ENCODE measurements around the gene TMSB15A.
A peak's percentile ranks its signal among the peaks of the same experiment; 100 is the strongest.
"Not testable (repeated sequence)": the region's sequence is repeated elsewhere in the genome, so short reads cannot be mapped to it uniquely, and the experiment has no call there.

The TMSB15A gene

DNA sequence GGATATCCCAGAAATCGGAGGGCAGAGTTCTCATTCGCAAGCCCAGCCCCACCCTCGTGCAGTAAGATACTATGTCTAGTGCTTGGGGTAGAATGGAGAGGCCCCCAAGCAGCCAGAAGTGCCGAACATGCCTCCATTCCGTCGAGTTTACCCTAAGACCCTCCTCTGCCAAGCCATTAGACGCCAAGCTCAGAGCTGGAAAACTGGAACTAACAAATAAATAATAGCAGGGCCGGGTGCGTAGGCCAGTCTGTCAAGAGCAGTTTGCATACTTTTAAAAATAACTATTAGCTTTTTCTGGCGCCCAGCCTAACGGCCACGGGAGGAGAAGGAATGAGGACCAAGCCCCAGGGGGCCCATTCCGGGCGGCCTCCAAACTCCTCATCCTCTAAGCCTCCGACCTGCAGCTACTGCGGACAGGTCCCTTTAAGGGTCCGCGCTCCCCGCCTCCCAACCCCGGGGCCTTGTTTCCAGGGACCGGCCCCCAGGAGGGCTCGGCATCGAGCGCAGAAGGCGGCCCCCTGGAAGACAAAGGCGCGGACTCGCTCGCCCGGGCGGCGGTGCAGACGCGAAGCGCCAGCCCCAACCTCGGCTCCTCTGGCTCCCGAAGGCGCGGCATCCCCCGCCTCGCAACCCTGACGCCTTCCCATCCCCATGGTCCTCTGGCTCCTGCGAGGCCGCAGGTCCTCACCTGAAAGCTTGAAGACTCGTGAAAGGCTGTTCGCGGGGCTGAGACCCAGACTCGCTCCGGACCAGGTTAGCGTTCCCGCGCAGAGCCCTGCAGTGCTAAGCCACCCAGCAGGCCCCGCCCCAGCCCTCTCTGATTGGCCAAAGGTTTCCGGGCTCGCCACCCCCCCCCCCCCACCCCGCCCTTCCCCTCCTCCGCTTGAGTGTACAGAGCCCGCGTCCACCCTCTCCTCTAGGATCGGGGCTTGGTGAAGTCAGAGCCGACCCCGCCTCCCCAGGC, at the start of gene TMSB15A:
Gene TMSB15A (minus strand): TSS at position 765 of the 967 bp plus-strand sequence.
- peak; percentile 24 for DNase-seq (ENCODE audit: low read depth)

DNA sequence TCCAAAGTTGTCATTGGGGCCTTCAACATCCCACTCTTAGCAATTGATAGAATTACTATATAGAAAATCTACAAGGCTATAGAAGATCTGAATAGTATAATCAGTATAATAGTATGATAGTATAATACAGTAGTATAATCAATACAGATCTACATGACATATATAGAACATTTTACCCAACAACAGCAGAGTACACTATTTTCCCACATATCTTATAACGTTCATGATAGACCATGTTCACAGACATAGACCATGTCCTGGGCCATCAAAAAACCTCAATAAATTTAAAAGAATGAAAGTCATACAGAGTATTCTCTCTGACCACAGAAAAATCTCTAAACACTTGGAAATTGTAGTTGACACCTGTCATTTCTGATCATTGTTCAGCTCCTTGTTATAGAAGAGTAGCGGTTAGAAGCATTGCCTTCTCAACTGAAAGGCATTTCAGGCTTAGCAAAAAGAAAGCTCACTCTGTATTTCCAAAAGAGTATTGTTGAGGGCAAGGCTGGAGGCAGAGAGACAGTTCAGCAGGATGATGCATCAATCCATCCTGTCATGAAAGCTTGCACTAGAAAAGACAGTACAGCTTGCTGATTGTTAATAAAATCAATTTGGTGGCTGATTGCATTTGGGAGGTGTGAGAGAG, 44.0 kb upstream of the TMSB15A start:
- DNase-seq (ENCODE audit: low read depth) = no peak

DNA sequence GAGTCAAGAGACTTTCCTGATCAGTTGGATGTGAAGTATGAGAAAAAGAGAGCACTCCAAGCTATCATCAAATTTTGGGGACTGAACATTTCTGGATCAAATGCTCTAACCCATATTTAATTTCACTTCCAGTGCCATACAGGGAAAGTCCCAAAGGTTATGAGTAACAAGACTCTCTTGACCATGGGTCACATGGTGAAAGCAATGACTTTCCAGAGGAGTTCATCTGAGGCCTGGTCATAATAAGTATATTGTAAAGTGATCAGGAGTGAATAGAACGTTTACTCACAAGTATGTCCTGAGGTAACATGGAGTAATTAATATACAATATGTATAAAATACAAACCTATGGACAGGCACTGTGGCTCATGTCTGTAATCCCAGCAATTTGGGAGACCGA, 42.1 kb upstream of the TMSB15A start:
- no peak for DNase-seq (ENCODE audit: low read depth)

DNA sequence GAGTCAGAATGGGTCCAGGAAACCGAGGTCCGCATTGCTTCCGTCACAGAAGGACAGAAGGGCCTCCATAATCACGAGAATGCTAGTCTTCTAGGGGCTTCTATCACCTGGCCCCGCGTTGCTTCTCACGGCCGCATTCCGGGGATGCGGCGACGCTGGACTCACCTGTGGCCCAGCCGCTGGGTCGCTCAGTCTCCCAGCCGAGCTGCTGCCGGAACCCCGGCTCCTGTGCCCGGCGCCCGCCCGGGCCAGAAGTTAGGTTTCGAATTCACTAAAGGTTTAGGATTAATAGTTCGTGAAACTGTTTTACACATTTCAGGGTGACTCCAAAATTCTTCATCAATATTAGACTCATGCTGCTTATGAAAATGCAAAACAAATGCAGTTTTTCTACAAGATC, 31.7 kb upstream of the TMSB15A start:
- DNase-seq (ENCODE audit: low read depth) = no peak

DNA sequence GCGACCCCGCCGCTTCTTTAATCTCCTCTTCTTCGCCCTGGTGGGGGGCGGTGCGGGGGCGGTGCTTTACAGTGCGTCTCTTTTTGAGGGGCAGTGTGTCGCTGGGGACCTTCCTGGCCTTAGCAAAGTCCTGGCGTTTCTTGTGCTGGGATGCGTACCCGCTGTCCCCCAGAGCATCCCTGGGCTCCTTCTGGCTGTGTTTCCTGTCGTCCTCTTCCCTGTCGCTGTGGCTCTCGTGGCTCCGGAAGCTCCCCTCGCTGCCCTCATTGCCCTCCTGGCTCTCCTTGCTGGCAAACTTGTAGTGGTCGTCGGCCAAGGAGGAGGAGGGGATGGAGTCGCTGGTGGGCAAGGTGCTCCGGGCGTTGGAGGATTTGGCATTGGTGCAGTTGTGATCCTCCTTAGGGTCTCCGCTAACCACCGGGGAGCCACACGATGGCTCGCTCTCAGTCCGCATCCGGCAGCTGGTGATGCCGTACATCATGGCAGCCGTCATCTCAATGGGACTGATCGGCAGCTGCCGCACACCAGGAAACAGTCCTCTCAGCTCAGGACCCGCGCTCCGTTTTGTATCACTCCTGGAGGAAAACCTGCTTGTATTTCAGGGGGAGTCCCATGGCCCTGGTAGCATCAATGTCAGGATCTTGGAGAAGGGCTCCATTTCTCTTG, 30.4 kb upstream of the TMSB15A start:
- no peak for DNase-seq (ENCODE audit: low read depth)

DNA sequence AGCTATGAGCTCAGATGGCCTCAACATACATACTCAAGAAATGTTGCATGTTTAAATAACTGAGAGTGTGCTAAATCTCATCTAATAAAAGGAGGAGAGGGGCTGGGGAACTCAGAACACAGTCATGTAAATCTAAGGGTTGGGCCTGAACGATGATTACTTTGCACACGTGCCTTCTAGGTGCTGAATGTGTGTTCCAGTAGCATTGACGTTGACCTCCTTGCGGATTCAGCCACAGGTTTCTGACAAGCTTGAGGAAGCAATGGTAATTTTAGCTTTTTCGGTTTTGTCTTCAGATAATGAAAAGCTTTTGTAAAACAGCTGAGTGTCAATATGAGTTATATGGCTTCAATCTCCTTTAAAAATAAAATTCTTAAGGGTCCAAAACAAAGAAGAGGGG, 29.6 kb upstream of the TMSB15A start:
- not testable (repeated sequence) for DNase-seq (ENCODE audit: low read depth)

DNA sequence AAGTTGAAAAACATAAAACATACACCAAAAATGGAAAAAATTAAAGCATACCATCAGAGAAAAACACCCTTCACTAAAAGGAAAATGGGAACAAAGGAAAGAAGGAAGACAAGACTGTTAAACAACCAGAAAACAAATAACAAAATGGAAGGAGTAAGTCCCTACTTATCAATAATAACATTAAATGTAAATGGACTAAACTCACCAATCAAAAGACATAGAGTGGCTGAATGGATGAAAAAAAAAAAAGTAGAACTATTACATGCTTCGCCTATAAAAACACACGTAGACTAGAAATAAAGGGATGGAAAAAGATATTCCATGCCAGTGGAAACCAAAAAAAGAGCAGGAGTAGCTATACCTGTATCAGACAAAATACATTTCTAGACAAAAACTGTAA, 19.4 kb upstream of the TMSB15A start:
- no peak for DNase-seq (ENCODE audit: low read depth)

DNA sequence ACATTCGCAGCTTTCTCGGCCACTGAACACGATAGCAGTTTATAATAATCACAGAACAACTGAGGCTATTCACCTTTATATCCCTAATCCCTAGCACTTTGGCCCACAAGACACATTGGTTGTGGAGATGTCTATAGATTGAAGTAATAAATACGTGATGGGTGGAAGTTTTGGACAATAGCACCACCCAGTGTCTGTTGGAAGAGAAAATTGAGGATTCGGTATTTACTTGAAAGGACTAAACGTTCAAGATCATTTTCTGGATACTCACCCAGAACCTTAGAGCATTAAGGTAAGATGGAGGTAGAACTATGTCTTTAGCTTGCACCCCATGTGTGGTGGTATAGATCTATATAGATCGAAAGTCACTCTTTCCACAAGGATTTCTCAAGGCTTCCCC, 787 bp upstream of the TMSB15A start:
- no peak for DNase-seq (ENCODE audit: low read depth)

DNA sequence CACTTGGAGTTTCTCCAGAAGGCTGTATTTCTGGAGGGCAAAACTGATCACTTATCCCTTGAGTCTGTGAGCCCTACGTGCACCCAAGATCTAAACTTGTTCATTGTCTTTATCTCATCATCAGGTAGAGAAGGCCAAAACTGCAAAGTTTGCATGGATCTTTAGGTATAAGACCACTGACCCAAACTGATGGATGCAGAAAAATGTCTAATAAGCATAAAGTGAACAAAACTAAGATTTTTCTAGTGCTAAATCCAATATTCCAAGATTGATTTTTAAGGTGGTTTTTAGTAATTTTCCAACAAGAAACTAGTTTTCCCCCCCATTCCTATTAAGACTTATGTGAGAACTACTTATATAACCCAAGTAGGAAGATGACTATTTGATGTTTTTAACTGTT, 2.0 kb downstream of the TMSB15A start:
- no peak for DNase-seq (ENCODE audit: low read depth)

DNA sequence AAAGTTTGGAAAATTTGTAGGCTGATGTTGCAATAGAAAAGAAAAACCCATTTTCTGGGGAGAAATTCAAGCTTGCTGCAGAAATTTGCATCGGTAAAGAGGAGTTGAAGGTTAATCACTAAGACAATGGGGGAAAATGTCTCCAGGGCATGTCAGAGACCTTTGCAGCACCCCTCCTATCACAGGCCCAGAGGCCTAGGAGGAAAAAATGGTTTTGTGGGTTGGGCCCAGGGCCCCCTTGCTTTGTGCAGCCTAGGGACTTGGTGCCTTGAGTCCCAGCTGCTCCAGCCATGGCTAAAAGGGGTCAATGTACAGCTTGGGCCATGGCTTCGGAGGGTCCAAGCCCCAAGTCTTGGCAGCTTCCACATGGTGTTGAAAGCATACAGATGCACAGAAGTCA, 17.8 kb downstream of the TMSB15A start:
- no peak for DNase-seq (ENCODE audit: low read depth)

DNA sequence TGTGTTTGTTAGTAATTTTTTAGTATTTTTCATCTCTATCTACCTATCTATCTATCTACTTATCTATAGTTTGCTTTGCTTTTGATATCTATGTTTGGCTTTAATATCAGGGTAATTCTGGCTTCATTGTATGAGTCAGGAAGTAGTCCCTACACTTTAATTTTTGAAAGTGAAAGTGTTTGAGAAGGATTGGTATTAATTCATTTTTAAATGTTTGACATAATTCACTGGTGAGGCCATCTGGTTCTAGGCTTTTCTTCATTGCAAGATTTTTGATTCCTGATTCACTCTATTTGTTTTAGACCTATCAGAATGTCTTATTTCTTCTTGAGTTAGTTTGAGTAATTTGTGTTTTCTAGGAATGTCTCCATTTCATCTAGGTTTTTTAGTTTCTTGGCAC, 24.8 kb downstream of the TMSB15A start:
- DNase-seq (ENCODE audit: low read depth) = no peak

DNA sequence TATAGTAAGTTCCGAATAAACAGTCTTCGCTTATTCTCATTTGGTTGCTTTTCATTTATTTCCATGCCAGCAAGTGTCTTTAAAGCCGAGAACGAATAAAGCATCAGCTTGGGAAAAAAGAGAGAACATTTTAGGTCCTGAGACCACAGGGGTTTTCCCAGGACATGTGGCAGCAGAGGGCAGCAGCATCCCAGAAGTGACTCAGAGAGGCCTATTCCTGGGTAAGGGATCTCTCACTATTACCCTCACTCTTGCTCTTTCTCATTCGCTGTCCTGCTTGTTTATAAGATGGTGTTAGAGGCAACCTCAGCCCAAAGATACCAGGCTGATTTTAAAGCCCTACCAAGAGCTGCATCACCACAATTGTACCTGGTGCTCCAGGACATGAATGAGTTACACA, 37.8 kb downstream of the TMSB15A start:
- not testable (repeated sequence) for DNase-seq (ENCODE audit: low read depth)

DNA sequence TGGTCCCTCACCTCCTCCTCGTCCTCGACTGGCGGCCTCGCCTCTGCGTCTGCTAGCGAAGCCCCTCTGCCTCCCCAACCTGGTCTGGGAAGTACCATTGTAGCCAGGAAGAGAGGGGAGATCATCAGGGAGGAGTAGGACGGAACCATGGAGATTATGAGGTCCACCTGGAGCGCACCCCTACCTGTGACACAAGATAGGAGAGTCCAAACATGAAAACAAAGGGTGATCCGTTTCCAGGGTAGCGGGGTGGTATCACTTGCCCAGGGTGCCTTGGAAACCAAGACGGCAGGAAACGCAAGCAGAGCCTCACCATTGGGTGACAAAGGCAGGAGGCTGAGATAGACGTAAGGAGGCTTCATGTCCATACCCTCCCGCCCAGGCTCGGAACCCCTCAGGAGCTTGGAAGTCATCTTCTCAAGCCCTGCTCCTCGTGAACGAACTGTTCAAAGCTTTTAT, 44.7 kb downstream of the TMSB15A start, which contains the start of gene TCP11X2:
Gene TCP11X2 (minus strand): TSS at position 51 of the 459 bp plus-strand sequence.
- not testable (repeated sequence) for DNase-seq (ENCODE audit: low read depth)

DNA sequence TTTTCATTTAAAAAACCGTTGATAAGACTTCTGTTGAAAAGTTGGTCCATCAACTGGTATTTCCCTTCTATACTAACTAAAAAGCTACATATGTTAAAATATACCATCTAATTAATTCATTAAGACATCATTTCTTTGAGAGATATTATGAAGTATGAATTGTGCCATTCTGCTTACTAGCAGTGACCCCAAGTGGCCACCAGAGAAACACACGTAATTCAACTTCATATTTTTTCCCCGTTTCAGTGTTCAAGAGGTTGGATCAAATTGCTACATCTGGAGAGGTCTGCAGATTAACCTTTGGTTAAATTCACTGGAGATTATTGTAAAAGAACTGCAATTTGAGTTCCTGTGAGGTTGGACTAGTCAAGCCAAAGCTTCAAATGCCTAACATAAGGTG, 46.3 kb downstream of the TMSB15A start:
- not testable (repeated sequence) for DNase-seq (ENCODE audit: low read depth)

Measured in stimulated activated CD8-positive, alpha-beta memory T cell treated with anti-CD3 and anti-CD28 coated beads, Interleukin-12 subunit alpha, Interleukin-12 subunit beta, amount 100 ng/mL, for 4 hours (primary cell).